NCI-H2107 (cell line): ENCODE results near the gene CPEB4.

Source experiments
- DNase-seq: peaks from one replicate; lab custom pipeline; 2025; lab: John Stamatoyannopoulos, UW

CPEB4 gene

GRCh38 chr5:173858670-173859407 is 29.3 kb upstream of the CPEB4 start:
- no peak for DNase-seq

GRCh38 chr5:173859408-173860159 is 28.6 kb upstream of the CPEB4 start:
- no peak for DNase-seq

GRCh38 chr5:173862047-173862477 is 26.1 kb upstream of the CPEB4 start:
- no peak for DNase-seq

- DNase-seq: no peak
Measured at GRCh38 chr5:173863359-173863758, 24.8 kb upstream of the CPEB4 start.

- no peak for DNase-seq
Measured at GRCh38 chr5:173864126-173865050, 23.8 kb upstream of the CPEB4 start.

- DNase-seq: no peak
Measured at GRCh38 chr5:173866243-173866857, 21.8 kb upstream of the CPEB4 start.

GRCh38 chr5:173866858-173867679 is 21.1 kb upstream of the CPEB4 start:
- no peak for DNase-seq

GRCh38 chr5:173868096-173868880 is 19.9 kb upstream of the CPEB4 start:
- no peak for DNase-seq

GRCh38 chr5:173869316-173869715 is 18.8 kb upstream of the CPEB4 start:
- DNase-seq: no peak

- no peak for DNase-seq
Measured at GRCh38 chr5:173872957-173873305, 15.2 kb upstream of the CPEB4 start.

- DNase-seq: no peak
Measured at GRCh38 chr5:173873306-173873922, 14.7 kb upstream of the CPEB4 start.

- no peak for DNase-seq
Measured at GRCh38 chr5:173875189-173875588, 13.0 kb upstream of the CPEB4 start.

GRCh38 chr5:173878224-173878967 is 9.8 kb upstream of the CPEB4 start:
- DNase-seq: no peak

- DNase-seq: no peak
Measured at GRCh38 chr5:173880306-173880985, 7.7 kb upstream of the CPEB4 start.

- no peak for DNase-seq
Measured at GRCh38 chr5:173881811-173882575, 6.2 kb upstream of the CPEB4 start.

- DNase-seq: no peak
Measured at GRCh38 chr5:173882632-173883031, 5.5 kb upstream of the CPEB4 start.

- no peak for DNase-seq
Measured at GRCh38 chr5:173883347-173883924, 4.7 kb upstream of the CPEB4 start.
